DND-41 (cell line): ENCODE data around the gene PHACTR1.

ENCODE experiments used
- EZH2 ChIP-seq: IDR thresholded peaks from 3 replicates; pipeline ENCODE4 v1.6.1; 2012; ENCODE audit warnings: borderline replicate concordance, low read depth, mild to moderate bottlenecking, moderate library complexity, low read length, inconsistent platforms; ENCODE audit not compliant: severe bottlenecking
- TF ChIP-seq, protein P1 (sequence below): IDR thresholded peaks from 2 replicates; pipeline ENCODE4 v1.5.1; 2012; ENCODE audit warnings: borderline replicate concordance, low read length, moderate library complexity, mild to moderate bottlenecking; ENCODE audit not compliant: poor library complexity, severe bottlenecking; ENCODE audit errors: extremely low read depth

- TF ChIP-seq, protein P1, sequence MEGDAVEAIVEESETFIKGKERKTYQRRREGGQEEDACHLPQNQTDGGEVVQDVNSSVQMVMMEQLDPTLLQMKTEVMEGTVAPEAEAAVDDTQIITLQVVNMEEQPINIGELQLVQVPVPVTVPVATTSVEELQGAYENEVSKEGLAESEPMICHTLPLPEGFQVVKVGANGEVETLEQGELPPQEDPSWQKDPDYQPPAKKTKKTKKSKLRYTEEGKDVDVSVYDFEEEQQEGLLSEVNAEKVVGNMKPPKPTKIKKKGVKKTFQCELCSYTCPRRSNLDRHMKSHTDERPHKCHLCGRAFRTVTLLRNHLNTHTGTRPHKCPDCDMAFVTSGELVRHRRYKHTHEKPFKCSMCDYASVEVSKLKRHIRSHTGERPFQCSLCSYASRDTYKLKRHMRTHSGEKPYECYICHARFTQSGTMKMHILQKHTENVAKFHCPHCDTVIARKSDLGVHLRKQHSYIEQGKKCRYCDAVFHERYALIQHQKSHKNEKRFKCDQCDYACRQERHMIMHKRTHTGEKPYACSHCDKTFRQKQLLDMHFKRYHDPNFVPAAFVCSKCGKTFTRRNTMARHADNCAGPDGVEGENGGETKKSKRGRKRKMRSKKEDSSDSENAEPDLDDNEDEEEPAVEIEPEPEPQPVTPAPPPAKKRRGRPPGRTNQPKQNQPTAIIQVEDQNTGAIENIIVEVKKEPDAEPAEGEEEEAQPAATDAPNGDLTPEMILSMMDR, result no peak
- no peak for TF ChIP-seq EZH2
Observed at GRCh38 chr6:12813321-12813720, 96.8 kb downstream of the PHACTR1 start.
